Stimulated activated CD4-positive, alpha-beta T cell treated with anti-CD3 and anti-CD28 coated beads, Interleukin-2, amount 100 ng/mL, for 24 hours (primary cell): Measurements from ENCODE around the gene CHN2.
"Not testable (repeated sequence)": the region's sequence is repeated elsewhere in the genome, so short reads cannot be mapped to it uniquely, and the experiment has no call there.

ENCODE experiments used
- DNase-seq, 2 donors: peaks; one replicate each; pipeline ENCODE4 v3.0.0-alpha.2; 2020

CHN2 gene

GRCh38 chr7:29262191-29262917 lies 67.8 kb downstream of the CHN2 start:
- no peak for DNase-seq

GRCh38 chr7:29263601-29264207 lies 69.1 kb downstream of the CHN2 start:
- DNase-seq: not testable (repeated sequence)

- DNase-seq: no peak
Measured at GRCh38 chr7:29265208-29265923, 70.8 kb downstream of the CHN2 start.

- no peak for DNase-seq
Measured at GRCh38 chr7:29269935-29270334, 75.4 kb downstream of the CHN2 start.

- DNase-seq: no peak
Measured at GRCh38 chr7:29270594-29271318, 76.2 kb downstream of the CHN2 start.

- no peak for DNase-seq
Measured at GRCh38 chr7:29271319-29271658, 76.7 kb downstream of the CHN2 start.

GRCh38 chr7:29272057-29272456 lies 77.5 kb downstream of the CHN2 start:
- no peak for DNase-seq

GRCh38 chr7:29274146-29275017 lies 79.8 kb downstream of the CHN2 start:
- no peak for DNase-seq

GRCh38 chr7:29275018-29275318 lies 80.4 kb downstream of the CHN2 start:
- DNase-seq: no peak

- no peak for DNase-seq
Measured at GRCh38 chr7:29275493-29275892, 80.9 kb downstream of the CHN2 start.

GRCh38 chr7:29276199-29276598 lies 81.6 kb downstream of the CHN2 start:
- no peak for DNase-seq

- no peak for DNase-seq
Measured at GRCh38 chr7:29276806-29277205, 82.2 kb downstream of the CHN2 start.

- DNase-seq: no peak
Measured at GRCh38 chr7:29277436-29278215, 83.1 kb downstream of the CHN2 start.

- DNase-seq: no peak
Measured at GRCh38 chr7:29278337-29279069, 83.9 kb downstream of the CHN2 start.

GRCh38 chr7:29281782-29282541 lies 87.4 kb downstream of the CHN2 start:
- no peak for DNase-seq

GRCh38 chr7:29282819-29283414 lies 88.3 kb downstream of the CHN2 start:
- DNase-seq: no peak

GRCh38 chr7:29284696-29285443 lies 90.3 kb downstream of the CHN2 start:
- DNase-seq: no peak

- peak in 1 of 2 donors; percentile 32 for DNase-seq
Measured at GRCh38 chr7:29285444-29285793, 90.8 kb downstream of the CHN2 start.

- DNase-seq: no peak
Measured at GRCh38 chr7:29285861-29286260, 91.3 kb downstream of the CHN2 start.
